Measurements from ENCODE around the gene SLC16A3. TPM values are rescaled to one million over a fixed set of nuclear protein-coding genes. Genes with fewer than 3 reads are reported as not detected.

The SLC16A3 gene
- total and polyA plus RNA-seq, 9 of the 15 experiments (the other 6 are each of a cell fraction or from before 2014, with no cell fraction given): 0.11 to 5.4 (median 1.2) TPM; not detected in 2

DNA sequence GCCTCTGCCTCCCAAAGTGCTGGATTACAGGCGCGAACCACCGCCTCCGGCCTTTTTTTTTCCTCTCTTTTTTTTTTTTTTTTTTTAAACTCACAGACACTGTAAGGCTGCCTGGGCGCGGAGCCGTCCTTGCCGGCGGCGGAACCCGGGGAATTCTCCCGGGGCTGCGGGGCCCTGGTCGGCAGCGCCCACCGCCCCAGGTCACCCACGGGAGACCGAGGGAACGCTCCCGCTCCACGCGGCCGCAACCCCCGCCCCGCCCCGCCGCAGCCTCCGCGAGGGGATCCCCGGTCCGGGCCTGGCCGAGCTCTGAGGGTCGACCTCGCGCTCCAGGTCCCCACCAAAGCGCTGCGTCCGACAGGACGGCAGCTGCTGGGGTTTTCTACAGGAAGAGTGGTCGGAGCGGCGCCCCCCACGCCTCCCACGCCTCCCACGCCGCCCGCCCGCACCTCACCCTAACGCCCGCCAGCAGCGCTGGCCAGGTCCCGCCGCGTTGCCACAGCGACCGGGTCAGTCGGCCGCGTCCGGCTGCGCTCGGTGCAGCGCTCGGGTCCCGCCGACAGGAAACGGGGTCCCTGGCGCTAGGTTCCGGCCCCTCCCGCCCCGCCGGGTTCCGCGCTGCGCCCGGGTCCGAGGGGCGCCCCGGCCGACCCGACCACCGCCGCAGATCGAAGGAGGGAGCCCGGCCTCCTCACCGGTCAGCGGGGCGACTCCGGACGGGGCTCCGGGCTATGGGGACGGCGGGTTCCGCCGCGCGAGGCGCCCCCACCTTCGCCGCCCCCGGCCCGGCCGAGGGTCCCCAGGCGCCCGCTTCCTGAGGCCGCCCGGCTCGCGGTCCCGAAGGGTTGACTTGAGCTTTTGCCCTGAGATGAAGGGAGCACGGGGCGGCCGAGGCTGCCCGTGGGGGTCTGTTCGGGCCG, 16.3 kb upstream of the SLC16A3 start, which contains the start of gene CCDC57 (continued):
- TF ChIP-seq ZNF551 (CRISPR knock-in tag; IDR thresholded peaks at IDR 0.05): no peak
- TF ChIP-seq SAFB (IDR thresholded peaks at IDR 0.05; ENCODE audit: borderline replicate concordance, low read depth, low read length): peak; percentile 96
- TF ChIP-seq MYC (IDR thresholded peaks at IDR 0.05; ENCODE audit: low read depth, low read length): peak; percentile 62
- no peak for TF ChIP-seq MYC (CRISPR knock-in tag; IDR thresholded peaks at IDR 0.05; ENCODE audit: borderline replicate concordance, low read depth)
- TF ChIP-seq ZNF121 (CRISPR knock-in tag; conservative IDR thresholded peaks at IDR 0.05): no peak
- TF ChIP-seq BCOR (IDR thresholded peaks at IDR 0.05): 0 out of 2 replicates have a peak, but pooled peaks have one; percentile 49
- peak; percentile 63; the same call in 1 of the 2 replicates for TF ChIP-seq GTF2A2 (tag; IDR thresholded peaks at IDR 0.05)
- TF ChIP-seq CHD1 (IDR thresholded peaks at IDR 0.05; ENCODE audit: low read length): peak; percentile 37
- TF ChIP-seq, protein P1, sequence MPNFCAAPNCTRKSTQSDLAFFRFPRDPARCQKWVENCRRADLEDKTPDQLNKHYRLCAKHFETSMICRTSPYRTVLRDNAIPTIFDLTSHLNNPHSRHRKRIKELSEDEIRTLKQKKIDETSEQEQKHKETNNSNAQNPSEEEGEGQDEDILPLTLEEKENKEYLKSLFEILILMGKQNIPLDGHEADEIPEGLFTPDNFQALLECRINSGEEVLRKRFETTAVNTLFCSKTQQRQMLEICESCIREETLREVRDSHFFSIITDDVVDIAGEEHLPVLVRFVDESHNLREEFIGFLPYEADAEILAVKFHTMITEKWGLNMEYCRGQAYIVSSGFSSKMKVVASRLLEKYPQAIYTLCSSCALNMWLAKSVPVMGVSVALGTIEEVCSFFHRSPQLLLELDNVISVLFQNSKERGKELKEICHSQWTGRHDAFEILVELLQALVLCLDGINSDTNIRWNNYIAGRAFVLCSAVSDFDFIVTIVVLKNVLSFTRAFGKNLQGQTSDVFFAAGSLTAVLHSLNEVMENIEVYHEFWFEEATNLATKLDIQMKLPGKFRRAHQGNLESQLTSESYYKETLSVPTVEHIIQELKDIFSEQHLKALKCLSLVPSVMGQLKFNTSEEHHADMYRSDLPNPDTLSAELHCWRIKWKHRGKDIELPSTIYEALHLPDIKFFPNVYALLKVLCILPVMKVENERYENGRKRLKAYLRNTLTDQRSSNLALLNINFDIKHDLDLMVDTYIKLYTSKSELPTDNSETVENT (CRISPR knock-in tag; IDR thresholded peaks at IDR 0.05): 0 out of 2 replicates have a peak, but pooled peaks have one; percentile 36
- TF ChIP-seq JUND (IDR thresholded peaks at IDR 0.05; ENCODE audit: borderline replicate concordance, low read depth, low read length): peak; percentile 66
- TF ChIP-seq JUND (tag; IDR thresholded peaks at IDR 0.05; ENCODE audit: borderline replicate concordance, low read depth, low read length): no peak; the same call in 2 of the 3 replicates
- TF ChIP-seq ERF (CRISPR knock-in tag; IDR thresholded peaks at IDR 0.05): no peak
- no peak for TF ChIP-seq JUN (IDR thresholded peaks at IDR 0.05; ENCODE audit: borderline replicate concordance, low read depth, low read length)
- 0 out of 2 replicates have a peak, but pooled peaks have one; percentile 26 for TF ChIP-seq JUN (CRISPR knock-in tag; IDR thresholded peaks at IDR 0.05; ENCODE audit: borderline replicate concordance)
- TF ChIP-seq CBFA2T3 (IDR thresholded peaks at IDR 0.05): 0 out of 2 replicates have a peak, but pooled peaks have one; percentile 32
- no peak for TF ChIP-seq ZKSCAN3 (CRISPR knock-in tag; IDR thresholded peaks at IDR 0.05)
- TF ChIP-seq, protein P2, sequence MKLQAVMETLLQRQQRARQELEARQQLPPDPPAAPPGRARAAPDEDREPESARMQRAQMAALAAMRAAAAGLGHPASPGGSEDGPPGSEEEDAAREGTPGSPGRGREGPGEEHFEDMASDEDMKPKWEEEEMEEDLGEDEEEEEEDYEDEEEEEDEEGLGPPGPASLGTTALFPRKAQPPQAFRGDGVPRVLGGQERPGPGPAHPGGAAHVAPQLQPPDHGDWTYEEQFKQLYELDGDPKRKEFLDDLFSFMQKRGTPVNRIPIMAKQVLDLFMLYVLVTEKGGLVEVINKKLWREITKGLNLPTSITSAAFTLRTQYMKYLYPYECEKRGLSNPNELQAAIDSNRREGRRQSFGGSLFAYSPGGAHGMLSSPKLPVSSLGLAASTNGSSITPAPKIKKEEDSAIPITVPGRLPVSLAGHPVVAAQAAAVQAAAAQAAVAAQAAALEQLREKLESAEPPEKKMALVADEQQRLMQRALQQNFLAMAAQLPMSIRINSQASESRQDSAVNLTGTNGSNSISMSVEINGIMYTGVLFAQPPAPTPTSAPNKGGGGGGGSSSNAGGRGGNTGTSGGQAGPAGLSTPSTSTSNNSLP (IDR thresholded peaks at IDR 0.05; ENCODE audit: borderline replicate concordance, low read depth, low read length): 0 out of 2 replicates have a peak, but pooled peaks have one; percentile 20
- TF ChIP-seq, protein P3, sequence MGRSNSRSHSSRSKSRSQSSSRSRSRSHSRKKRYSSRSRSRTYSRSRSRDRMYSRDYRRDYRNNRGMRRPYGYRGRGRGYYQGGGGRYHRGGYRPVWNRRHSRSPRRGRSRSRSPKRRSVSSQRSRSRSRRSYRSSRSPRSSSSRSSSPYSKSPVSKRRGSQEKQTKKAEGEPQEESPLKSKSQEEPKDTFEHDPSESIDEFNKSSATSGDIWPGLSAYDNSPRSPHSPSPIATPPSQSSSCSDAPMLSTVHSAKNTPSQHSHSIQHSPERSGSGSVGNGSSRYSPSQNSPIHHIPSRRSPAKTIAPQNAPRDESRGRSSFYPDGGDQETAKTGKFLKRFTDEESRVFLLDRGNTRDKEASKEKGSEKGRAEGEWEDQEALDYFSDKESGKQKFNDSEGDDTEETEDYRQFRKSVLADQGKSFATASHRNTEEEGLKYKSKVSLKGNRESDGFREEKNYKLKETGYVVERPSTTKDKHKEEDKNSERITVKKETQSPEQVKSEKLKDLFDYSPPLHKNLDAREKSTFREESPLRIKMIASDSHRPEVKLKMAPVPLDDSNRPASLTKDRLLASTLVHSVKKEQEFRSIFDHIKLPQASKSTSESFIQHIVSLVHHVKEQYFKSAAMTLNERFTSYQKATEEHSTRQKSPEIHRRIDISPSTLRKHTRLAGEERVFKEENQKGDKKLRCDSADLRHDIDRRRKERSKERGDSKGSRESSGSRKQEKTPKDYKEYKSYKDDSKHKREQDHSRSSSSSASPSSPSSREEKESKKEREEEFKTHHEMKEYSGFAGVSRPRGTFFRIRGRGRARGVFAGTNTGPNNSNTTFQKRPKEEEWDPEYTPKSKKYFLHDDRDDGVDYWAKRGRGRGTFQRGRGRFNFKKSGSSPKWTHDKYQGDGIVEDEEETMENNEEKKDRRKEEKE (IDR thresholded peaks at IDR 0.05; ENCODE audit: borderline replicate concordance in 1 of 2, control insufficient read depth in 1 of 2, low read depth in 2 of 2, low read length in 1 of 2): peak in 1 of 2 experiments; percentile 92; a peak in 1 of 4 replicates
- TF ChIP-seq PML (IDR thresholded peaks at IDR 0.05; ENCODE audit: low read length): peak; percentile 23; the same call in 1 of the 2 replicates
- peak in 1 of 2 experiments; percentile 76; a peak in 1 of 4 replicates for TF ChIP-seq NONO (IDR thresholded peaks at IDR 0.05; ENCODE audit: low read depth in 2 of 2, low read length in 1 of 2)
